Glutamatergic neuron (in vitro differentiated cells): ENCODE results near the gene NFYC. TPM values are rescaled to one million over a fixed set of nuclear protein-coding genes. Genes with fewer than 3 reads are reported as not detected.

Source experiments
- DNase-seq: peaks from one replicate; pipeline ENCODE4 v3.0.0; 2022
- H3K27ac Mint-ChIP-seq: one replicate; pipeline ENCODE4 v1.8.0; 2020; ENCODE audit warnings: mild to moderate bottlenecking, mixed read lengths, inconsistent platforms; ENCODE audit not compliant: unreplicated experiment
- H3K27me3 Mint-ChIP-seq: one replicate; pipeline ENCODE4 v1.8.0; 2020; ENCODE audit warnings: mild to moderate bottlenecking, moderate library complexity, mixed read lengths, inconsistent platforms; ENCODE audit not compliant: unreplicated experiment
- H3K36me3 Mint-ChIP-seq: one replicate; pipeline ENCODE4 v1.8.0; 2020; ENCODE audit warnings: mild to moderate bottlenecking, mixed read lengths, inconsistent platforms; ENCODE audit not compliant: unreplicated experiment
- H3K4me1 Mint-ChIP-seq: one replicate; pipeline ENCODE4 v1.8.0; 2020; ENCODE audit warnings: mild to moderate bottlenecking, low read depth, mixed read lengths, inconsistent platforms; ENCODE audit not compliant: unreplicated experiment
- H3K4me3 Mint-ChIP-seq: one replicate; pipeline ENCODE4 v1.8.0; 2020; ENCODE audit warnings: mild to moderate bottlenecking, mixed read lengths, inconsistent platforms; ENCODE audit not compliant: unreplicated experiment
- H3K9me3 Mint-ChIP-seq: one replicate; pipeline ENCODE4 v1.8.0; 2020; ENCODE audit warnings: mild to moderate bottlenecking, moderate library complexity, mixed read lengths, inconsistent platforms; ENCODE audit not compliant: unreplicated experiment
- CTCF ChIP-seq: fragments of 200-600 bp; sonication (generic); IDR thresholded peaks from one replicate; pipeline ENCODE4 v1.5.0; 2021; ENCODE audit not compliant: partially characterized antibody, unreplicated experiment
- total RNA-seq: library from RNA; stranded (reverse); fragmentation: NEBNext Ultra II Directional; extraction: Animal tissue kit (Norgen Biotek cat#: 25700); gene quantifications from one replicate; pipeline ENCODE4 v1.2.1, GENCODE V29; 2021; ENCODE audit not compliant: unreplicated experiment

The NFYC gene
- total RNA-seq, 1 donor from 2014 or later: 44.2 TPM

DNA sequence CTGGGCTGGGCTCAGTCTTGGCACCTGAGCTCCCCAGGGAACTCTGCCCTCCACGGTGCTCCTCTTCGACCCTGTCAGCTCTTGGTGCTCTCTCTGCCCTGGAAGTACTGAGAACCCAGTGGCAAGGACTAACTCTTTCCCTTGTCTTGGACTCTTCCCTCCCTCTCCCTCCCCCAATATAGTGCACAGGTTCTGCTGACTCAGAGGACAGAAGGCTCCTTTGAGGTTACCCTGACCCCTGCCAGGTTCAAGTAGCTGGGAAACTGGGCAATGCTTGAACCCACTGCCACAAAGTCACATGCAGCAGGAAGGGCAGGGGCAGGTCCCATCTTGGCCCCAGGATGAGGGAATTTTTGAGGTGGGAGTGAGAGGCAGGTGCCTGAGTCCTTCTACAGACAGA, 112.4 kb downstream of the NFYC start:
- no peak for TF ChIP-seq CTCF
- Mint-ChIP-seq H3K9me3 (no peaks in the 10 kb centered on the region), H3K36me3 (peaks cover 4% of the 10 kb centered on the region), H3K27ac (no peak overlapping the region), H3K4me3 (no peak overlapping the region), H3K27me3 (peaks cover 4% of the 10 kb centered on the region), H3K4me1 (peaks cover 9% of the 10 kb centered on the region)
- DNase-seq: no peak

DNA sequence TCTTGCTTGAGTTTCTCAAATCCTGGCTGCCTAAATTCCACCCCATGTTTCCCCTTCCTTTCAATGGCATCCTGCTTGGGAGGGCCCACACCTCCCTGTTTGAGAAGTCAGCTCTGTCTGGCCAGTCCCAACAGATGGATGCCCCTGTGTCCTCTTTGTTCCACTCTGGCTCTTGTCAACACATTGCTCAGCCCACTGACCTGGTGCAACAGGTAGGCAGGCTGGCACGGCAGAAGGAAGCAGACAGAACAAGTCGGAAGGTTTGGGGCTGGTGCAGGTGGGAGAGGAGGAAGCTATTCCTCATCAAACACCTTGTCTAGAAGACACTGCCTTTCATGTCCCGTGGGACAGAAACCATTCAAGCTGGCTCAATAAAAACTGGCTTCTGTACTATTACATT, 114.7 kb downstream of the NFYC start:
- peaks cover 6% of the 10 kb centered on the region for H3K27me3 Mint-ChIP-seq
- no peak for DNase-seq
- no peak for TF ChIP-seq CTCF
- peaks cover 6% of the 10 kb centered on the region for H3K36me3 Mint-ChIP-seq
- H3K9me3 Mint-ChIP-seq: peaks cover 6% of the 10 kb centered on the region
- no peak overlapping the region for H3K27ac Mint-ChIP-seq
- no peak overlapping the region for H3K4me3 Mint-ChIP-seq
- peaks cover 6% of the 10 kb centered on the region for H3K4me1 Mint-ChIP-seq

GRCh38 chr1:40806731-40807695, 115.5 kb downstream of the NFYC start:
- Mint-ChIP-seq H3K27me3 (peaks cover 6% of the 10 kb centered on the region), H3K4me3 (no peak overlapping the region), H3K9me3 (peaks cover 6% of the 10 kb centered on the region), H3K4me1 (peaks cover 4% of the 10 kb centered on the region), H3K36me3 (peaks cover 6% of the 10 kb centered on the region), H3K27ac (no peak overlapping the region)
- DNase-seq: no peak
- TF ChIP-seq CTCF: no peak

- no peak for TF ChIP-seq CTCF
- peaks cover 4% of the 10 kb centered on the region for H3K4me1 Mint-ChIP-seq
- H3K9me3 Mint-ChIP-seq: peaks cover 6% of the 10 kb centered on the region
- H3K27me3 Mint-ChIP-seq: peaks cover 6% of the 10 kb centered on the region
- H3K27ac Mint-ChIP-seq: no peak overlapping the region
- no peak for DNase-seq
- H3K36me3 Mint-ChIP-seq: peaks cover 6% of the 10 kb centered on the region
- no peak overlapping the region for H3K4me3 Mint-ChIP-seq
Observed at GRCh38 chr1:40808002-40808401, 116.5 kb downstream of the NFYC start.

DNA sequence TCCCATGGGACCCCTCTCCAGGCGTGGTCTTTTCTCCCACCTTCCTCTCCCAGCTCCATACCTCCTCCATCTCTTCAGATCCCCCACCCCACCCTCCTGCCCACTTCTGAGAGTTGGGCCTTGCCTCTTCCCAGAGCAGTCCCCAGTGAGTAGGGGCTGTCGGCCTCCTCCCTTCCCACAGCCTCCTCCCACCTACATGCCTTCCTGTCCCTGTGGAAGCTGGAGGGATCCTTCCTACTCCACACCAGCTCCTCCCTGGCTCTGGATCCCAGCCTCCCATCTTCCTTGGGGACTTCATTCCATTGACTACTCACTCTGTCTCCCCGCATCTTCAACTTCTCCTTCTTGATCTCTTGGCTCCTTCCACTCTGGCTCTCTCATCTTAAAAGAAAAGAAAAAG, 116.9 kb downstream of the NFYC start:
- peaks cover 6% of the 10 kb centered on the region for H3K9me3 Mint-ChIP-seq
- peaks cover 6% of the 10 kb centered on the region for H3K36me3 Mint-ChIP-seq
- H3K27me3 Mint-ChIP-seq: peaks cover 10% of the 10 kb centered on the region
- H3K4me1 Mint-ChIP-seq: peaks cover 4% of the 10 kb centered on the region
- H3K27ac Mint-ChIP-seq: no peak overlapping the region
- no peak for TF ChIP-seq CTCF
- DNase-seq: no peak
- no peak overlapping the region for H3K4me3 Mint-ChIP-seq
